ENCODE measurements around the gene COL18A1. TPM values are rescaled to one million over a fixed set of nuclear protein-coding genes. Genes with fewer than 3 reads are reported as not detected.

Gene COL18A1
- polyA plus RNA-seq, 2 of the 4 experiments (the other 2 are of a cell fraction), result 17.3 to 88.4 TPM

GRCh38 chr21:45371081-45371480 lies 33.9 kb upstream of the COL18A1 start:
- ChIA-PET CTCF (interaction anchor here (1.1 kb wide), 1 partner anchor 62 kb away, joined by 3 read pairs; no protein-coding TSS in a partner anchor), POLR2A (no interaction called here)
- Histone ChIP-seq H3K4me2 (no peak overlapping the region), H3K4me3 (no peak overlapping the region), H3K4me1 (peaks cover 21% of the 10 kb centered on the region), H3K9me3 (peaks cover 11% of the 10 kb centered on the region), H3K27ac (peak overlapping the region in 1 of 2 experiments; percentile 45; a peak in 2 of 6 replicates)
- DNase-seq (ENCODE audit: low read depth in 1 of 2, low spot score in 1 of 2), result no peak
- no peak for ATAC-seq
- 90% methylated on average over 10 of the region's 13 CpGs for WGBS (ENCODE audit: missing lambda C conversion rate)
- TF ChIP-seq SREBF2 (IDR thresholded peaks at IDR 0.05) (no peak), MAFK (IDR thresholded peaks at IDR 0.05; ENCODE audit: partially characterized antibody) (no peak), TFCP2L1 (CRISPR knock-in tag; IDR thresholded peaks at IDR 0.05) (no peak), HOXB13 (CRISPR knock-in tag; IDR thresholded peaks at IDR 0.05; ENCODE audit: low read depth) (no peak), ATOH8 (CRISPR knock-in tag; IDR thresholded peaks at IDR 0.05; ENCODE audit: low read depth) (no peak), CTCF (IDR thresholded peaks at IDR 0.05) (no peak), CBX2 (IDR thresholded peaks at IDR 0.05; ENCODE audit: borderline replicate concordance, low read depth) (no peak), FOSL2 (IDR thresholded peaks at IDR 0.05) (no peak), FOSL2 (CRISPR knock-in tag; IDR thresholded peaks at IDR 0.05) (no peak), FOSB (CRISPR knock-in tag; IDR thresholded peaks at IDR 0.05) (no peak), KDM5A (IDR thresholded peaks at IDR 0.05) (no peak), JUNB (IDR thresholded peaks at IDR 0.05) (no peak)
- FAIRE-seq, result no peak

- no peak for DNase-seq (ENCODE audit: low read depth in 1 of 2, low spot score in 1 of 2)
- H3K4me2 ChIP-seq, result no peak overlapping the region
- no peak for ATAC-seq
- POLR2A ChIA-PET, result no interaction called here
- TF ChIP-seq CBX2 (IDR thresholded peaks at IDR 0.05; ENCODE audit: borderline replicate concordance, low read depth) (no peak), HOXB13 (CRISPR knock-in tag; IDR thresholded peaks at IDR 0.05; ENCODE audit: low read depth) (no peak), HES2 (IDR thresholded peaks at IDR 0.05) (no peak), BCL3 (IDR thresholded peaks at IDR 0.05) (no peak), CHD2 (IDR thresholded peaks at IDR 0.05; ENCODE audit: low read length, partially characterized antibody) (no peak), GATA3 (IDR thresholded peaks at IDR 0.05; ENCODE audit: borderline replicate concordance) (no peak), HOXB5 (CRISPR knock-in tag; IDR thresholded peaks at IDR 0.05) (no peak), ESRRA (IDR thresholded peaks at IDR 0.05; ENCODE audit: borderline replicate concordance, low read length) (no peak), JUN (IDR thresholded peaks at IDR 0.05) (no peak)
- no peak overlapping the region for H3K4me3 ChIP-seq
- WGBS (ENCODE audit: missing lambda C conversion rate), result 93% methylated on average over 5 of the region's 5 CpGs
- CTCF ChIA-PET, result interaction anchor here (1.1 to 1.7 kb wide), 2 partner anchors 63 to 68 kb away, joined by 3 to 5 read pairs; no protein-coding TSS in a partner anchor
- H3K4me1 ChIP-seq, result peaks cover 15% of the 10 kb centered on the region
- H3K9me3 ChIP-seq, result peaks cover 11% of the 10 kb centered on the region
- H3K27ac ChIP-seq, result no peak overlapping the region
- FAIRE-seq, result no peak
Measured at GRCh38 chr21:45371655-45372054, 33.3 kb upstream of the COL18A1 start.

GRCh38 chr21:45372732-45373355 lies 32.1 kb upstream of the COL18A1 start:
- ATAC-seq, result no peak
- WGBS (ENCODE audit: missing lambda C conversion rate), result 84% methylated on average over 7 of the region's 7 CpGs
- TF ChIP-seq HES2 (IDR thresholded peaks at IDR 0.05) (no peak), POLR2AphosphoS2 (conservative IDR thresholded peaks at IDR 0.05; ENCODE audit: low read length) (no peak), EP300 (IDR thresholded peaks at IDR 0.05) (no peak), TP53 (CRISPR knock-in tag; IDR thresholded peaks at IDR 0.05) (no peak), E2F6 (IDR thresholded peaks at IDR 0.05; ENCODE audit: borderline replicate concordance, low read depth) (no peak), RNF2 (IDR thresholded peaks at IDR 0.05; ENCODE audit: borderline replicate concordance, low read depth) (no peak), RARB (CRISPR knock-in tag; IDR thresholded peaks at IDR 0.05) (no peak)
- CTCF ChIA-PET, result interaction anchor here (0.8 to 1.7 kb wide), 4 partner anchors 12 to 67 kb away, joined by 3 to 5 read pairs (median 4); no protein-coding TSS in a partner anchor
- no peak overlapping the region for H3K4me3 ChIP-seq
- no peak for DNase-seq (ENCODE audit: low read depth in 1 of 2, low spot score in 1 of 2)
- no peak for FAIRE-seq
- H3K4me1 ChIP-seq, result peaks cover 6% of the 10 kb centered on the region
- POLR2A ChIA-PET, result no interaction called here
- H3K4me2 ChIP-seq, result no peak overlapping the region
- H3K9me3 ChIP-seq, result peaks cover 18% of the 10 kb centered on the region
- peak overlapping the region in 1 of 2 experiments; percentile 16; a peak in 2 of 6 replicates for H3K27ac ChIP-seq

Measured in A549 (cell line).